Mucosa of stomach (tissue), 1 donor: ENCODE measurements around the gene MANSC1.
A peak's percentile ranks its signal among the peaks of the same experiment; 100 is the strongest.

Source experiments
- H3K27me3 ChIP-seq: one replicate; pipeline ENCODE4 v1.7.0; 2013; ENCODE audit warnings: mild to moderate bottlenecking, low read length; ENCODE audit not compliant: control insufficient read depth, insufficient read depth
- H3K36me3 ChIP-seq: one replicate; pipeline ENCODE4 v1.7.0; 2013; ENCODE audit warnings: low read length; ENCODE audit not compliant: control insufficient read depth, insufficient read depth
- H3K4me1 ChIP-seq: one replicate; pipeline ENCODE4 v1.7.0; 2013; ENCODE audit warnings: mild to moderate bottlenecking, low read length; ENCODE audit not compliant: control insufficient read depth, insufficient read depth
- H3K4me3 ChIP-seq: one replicate; pipeline ENCODE4 v1.7.0; 2013; ENCODE audit warnings: low read length
- H3K9ac ChIP-seq: one replicate; pipeline ENCODE4 v1.7.0; 2013; ENCODE audit warnings: mild to moderate bottlenecking, low read length, moderate library complexity
- H3K9me3 ChIP-seq: one replicate; pipeline ENCODE4 v1.7.0; 2013; ENCODE audit warnings: mild to moderate bottlenecking, low read length, moderate library complexity; ENCODE audit not compliant: control insufficient read depth
- donor health status: Pancreatic carcinoma.

Gene MANSC1

DNA sequence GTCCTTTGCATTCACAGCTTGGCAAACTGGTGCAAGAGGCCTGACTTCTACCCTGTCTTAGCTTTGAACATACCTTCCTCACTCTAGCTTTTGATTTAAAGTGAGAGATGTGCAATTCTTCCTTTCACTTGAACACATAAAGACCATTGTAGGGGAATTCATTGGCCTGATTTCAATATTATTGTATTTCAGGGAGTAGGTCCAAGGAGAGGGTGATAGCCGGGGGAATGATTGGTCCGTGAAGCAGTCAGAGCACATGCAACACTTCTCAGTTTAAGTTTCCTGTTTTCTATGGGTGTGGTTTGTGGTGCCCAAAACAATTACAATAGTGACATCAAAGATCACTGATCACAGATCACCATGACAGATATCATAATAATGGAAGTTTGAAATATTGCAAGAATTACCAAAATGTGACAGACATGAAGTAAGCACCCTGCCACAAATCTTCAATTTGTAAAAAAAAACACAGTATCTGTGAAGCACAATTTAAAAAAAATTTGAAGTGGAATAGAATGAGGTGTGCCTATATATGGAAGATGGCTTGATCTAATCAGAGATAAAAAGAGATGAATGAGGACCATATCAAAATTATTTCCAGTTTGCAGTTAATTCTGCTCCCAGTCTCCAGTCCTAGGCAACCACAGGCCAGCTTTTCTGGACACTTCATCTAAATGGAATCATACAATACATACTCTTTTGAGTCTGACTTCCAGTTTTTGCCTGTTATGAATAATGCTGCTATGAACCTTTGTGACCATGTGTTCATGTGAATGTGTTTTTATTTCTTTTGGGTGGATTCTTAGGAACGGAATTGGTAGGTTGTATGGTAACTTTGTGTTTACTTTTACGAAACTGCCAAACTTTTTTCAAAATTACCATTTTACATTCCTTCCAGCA lies 30.0 kb upstream of the MANSC1 start:
- Histone ChIP-seq H3K9ac (no peak overlapping the region), H3K27me3 (no peaks in the 10 kb centered on the region), H3K4me3 (no peak overlapping the region), H3K9me3 (no peaks in the 10 kb centered on the region), H3K4me1 (peaks cover 16% of the 10 kb centered on the region), H3K36me3 (no peaks in the 10 kb centered on the region)

DNA sequence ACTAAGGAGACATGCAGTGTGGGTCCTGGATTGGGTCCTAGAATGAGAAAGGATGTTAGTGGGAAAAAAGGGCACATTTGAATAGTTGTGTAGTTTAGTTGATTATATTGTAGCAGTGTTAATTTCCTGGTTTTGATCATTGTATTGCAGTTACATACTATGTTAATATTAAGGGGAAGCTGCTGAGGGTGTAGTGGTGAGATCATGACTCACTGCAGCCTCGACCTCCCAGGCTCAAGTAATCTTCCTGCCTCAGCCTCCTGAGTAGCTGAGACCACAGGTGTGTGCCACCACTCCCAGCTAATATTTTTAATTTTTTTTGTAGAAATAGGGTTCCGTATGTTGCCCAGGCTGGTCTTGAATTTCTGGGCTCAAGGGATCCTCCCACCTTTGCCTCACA lies 28.6 kb upstream of the MANSC1 start:
- H3K9ac ChIP-seq, result no peak overlapping the region
- peaks cover 8% of the 10 kb centered on the region for H3K4me1 ChIP-seq
- H3K36me3 ChIP-seq, result no peaks in the 10 kb centered on the region
- no peak overlapping the region for H3K4me3 ChIP-seq
- H3K9me3 ChIP-seq, result no peaks in the 10 kb centered on the region
- no peaks in the 10 kb centered on the region for H3K27me3 ChIP-seq

DNA sequence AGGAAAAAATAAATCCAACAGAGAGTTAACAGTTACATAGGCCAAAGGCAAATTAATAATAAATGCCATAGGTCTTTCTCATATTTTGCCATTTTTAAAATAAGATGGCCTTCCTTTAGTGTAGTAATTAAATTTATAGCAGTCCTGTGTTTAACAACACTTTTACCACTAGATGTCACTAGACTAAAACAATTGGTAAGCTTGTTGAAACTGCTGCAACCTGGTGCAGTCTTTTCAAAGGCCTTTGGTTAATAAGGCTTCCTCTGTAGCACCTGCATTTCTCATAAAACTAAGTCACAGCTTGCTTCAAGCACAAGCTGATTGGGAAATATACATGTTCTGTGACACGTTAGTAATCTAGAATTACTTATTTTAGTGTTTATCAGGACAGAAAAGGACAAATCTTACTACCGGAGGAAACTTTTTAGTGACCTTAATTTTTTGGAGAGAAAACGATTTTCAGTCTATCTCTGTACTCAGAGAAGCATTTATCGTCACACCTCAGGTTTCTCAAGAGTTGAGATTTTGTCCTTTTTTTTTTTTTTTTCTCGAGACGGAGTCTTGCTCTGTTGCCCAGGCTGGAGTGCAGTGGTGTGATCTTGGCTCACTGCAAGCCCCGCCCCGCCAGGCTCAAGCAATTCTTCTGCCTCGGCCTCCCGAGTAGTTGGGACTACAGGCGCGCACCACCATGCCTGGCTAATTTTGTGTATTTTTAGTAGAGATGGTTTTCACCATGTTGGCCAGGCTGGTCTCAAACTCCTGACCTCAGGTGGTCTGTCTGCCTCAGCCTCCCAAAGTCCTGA lies 26.8 kb upstream of the MANSC1 start:
- Histone ChIP-seq H3K27me3 (no peaks in the 10 kb centered on the region), H3K4me3 (no peak overlapping the region), H3K9me3 (no peaks in the 10 kb centered on the region), H3K36me3 (no peaks in the 10 kb centered on the region), H3K9ac (no peak overlapping the region), H3K4me1 (peaks cover 18% of the 10 kb centered on the region)

DNA sequence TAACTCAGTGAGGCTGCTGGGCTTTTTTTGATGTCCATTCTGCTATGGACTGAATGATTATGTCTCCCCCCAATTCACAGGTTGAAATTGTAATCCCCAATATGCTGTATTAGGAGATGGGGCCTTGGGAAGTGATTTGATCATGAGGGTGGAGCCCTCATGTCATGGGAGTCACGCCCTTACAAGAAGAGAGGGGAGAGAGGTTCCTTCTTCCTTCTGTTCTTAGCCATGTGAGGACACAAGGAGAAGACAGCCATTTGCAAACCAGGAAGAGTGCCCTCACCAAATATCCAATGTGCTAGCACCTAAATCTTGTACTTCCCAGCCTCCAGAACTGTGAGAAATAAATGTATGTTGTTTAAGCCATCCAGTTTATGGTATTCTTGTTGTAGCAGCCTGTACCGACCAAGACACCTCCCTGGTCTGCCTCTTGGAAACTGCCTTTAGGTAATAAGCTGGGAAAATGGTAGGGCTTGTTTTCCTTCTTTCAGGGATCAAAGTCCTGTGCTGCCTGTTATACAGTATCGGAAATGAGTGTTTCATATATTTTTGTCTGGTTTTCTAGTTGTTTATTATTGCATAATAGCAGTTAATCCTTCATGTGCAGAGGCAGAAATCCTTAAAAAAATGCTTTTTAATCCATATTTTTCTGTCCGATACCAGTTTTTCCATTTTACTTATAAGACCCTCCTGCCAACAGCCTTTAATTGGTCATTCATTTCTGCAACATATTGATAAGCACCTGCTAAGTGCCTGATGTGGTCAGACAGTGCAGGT lies 23.1 kb upstream of the MANSC1 start:
- no peaks in the 10 kb centered on the region for H3K9me3 ChIP-seq
- H3K4me3 ChIP-seq, result no peak overlapping the region
- H3K27me3 ChIP-seq, result no peaks in the 10 kb centered on the region
- H3K4me1 ChIP-seq, result peaks cover 10% of the 10 kb centered on the region
- H3K36me3 ChIP-seq, result no peaks in the 10 kb centered on the region
- H3K9ac ChIP-seq, result no peak overlapping the region

- Histone ChIP-seq H3K27me3 (no peaks in the 10 kb centered on the region), H3K4me1 (no peaks in the 10 kb centered on the region), H3K36me3 (no peaks in the 10 kb centered on the region), H3K4me3 (no peak overlapping the region), H3K9ac (no peak overlapping the region), H3K9me3 (no peaks in the 10 kb centered on the region)
These were observed 17.5 kb upstream of the MANSC1 start for GRCh38 chr12:12367482-12367998.

DNA sequence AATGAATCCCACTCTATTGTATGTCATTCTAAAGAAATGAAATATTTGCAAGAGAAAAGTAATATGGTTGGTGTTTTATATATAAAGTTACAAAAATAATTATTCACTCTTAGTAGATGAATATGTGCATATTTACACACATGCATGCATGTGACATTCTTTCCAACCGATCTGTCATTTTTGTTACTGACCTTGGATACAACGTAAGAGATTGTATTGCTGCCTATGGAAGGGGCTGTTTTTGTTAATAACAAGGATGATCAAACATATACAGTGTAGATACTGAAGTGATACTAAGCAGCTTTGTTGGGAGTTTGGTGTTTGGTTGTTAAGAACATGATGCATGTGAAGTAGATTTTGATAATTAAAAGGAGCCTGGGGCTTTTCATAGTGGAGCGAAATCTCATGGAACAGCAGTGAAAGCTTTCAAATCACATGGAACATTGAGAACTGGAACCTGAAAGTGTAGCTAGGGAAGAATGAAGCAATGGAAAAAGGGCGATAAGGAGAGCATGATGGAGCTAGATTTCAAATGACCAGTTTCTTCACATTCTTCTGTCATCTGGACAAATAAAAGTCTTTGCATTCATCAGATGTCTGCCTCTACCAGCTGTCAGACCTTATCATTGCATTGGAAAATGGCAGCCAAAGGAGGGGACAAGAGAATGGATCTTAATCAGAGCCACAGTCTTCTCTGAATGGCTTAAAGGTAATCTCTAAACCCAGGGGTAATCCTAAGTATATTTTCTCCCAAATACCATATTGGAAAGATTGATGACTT lies 16.8 kb upstream of the MANSC1 start:
- Histone ChIP-seq H3K9ac (no peak overlapping the region), H3K4me3 (no peak overlapping the region), H3K9me3 (no peaks in the 10 kb centered on the region), H3K36me3 (no peaks in the 10 kb centered on the region), H3K27me3 (no peaks in the 10 kb centered on the region), H3K4me1 (no peaks in the 10 kb centered on the region)

DNA sequence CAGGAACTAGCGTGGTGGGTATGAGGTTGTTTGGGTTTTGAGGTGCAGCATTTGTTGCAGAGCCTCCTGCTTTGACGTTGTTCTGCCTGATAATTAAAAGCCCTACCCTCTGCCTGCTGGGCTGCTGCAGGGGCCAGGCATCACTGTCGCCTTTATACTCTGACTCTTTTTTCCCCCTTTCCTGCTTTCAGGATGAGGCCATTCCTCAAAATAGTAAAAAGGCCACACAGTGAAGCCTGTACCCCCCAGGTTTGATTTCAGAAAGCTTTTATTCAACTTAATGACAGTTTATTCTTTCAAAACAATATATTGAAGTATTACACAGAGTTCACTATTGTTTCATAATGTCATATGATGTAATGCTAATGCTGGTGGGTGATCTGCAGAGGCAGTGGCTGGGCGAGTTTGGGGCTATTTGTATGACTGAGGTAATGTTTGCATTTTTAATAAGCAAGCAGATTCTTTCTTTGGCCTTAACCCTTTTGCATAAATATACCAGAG lies 15.9 kb upstream of the MANSC1 start:
- Histone ChIP-seq H3K9me3 (no peaks in the 10 kb centered on the region), H3K4me3 (no peak overlapping the region), H3K9ac (no peak overlapping the region), H3K4me1 (no peaks in the 10 kb centered on the region), H3K27me3 (no peaks in the 10 kb centered on the region), H3K36me3 (no peaks in the 10 kb centered on the region)

GRCh38 chr12:12365446-12365802 lies 15.4 kb upstream of the MANSC1 start:
- H3K27me3 ChIP-seq, result no peaks in the 10 kb centered on the region
- no peak overlapping the region for H3K4me3 ChIP-seq
- H3K9me3 ChIP-seq, result no peaks in the 10 kb centered on the region
- H3K9ac ChIP-seq, result no peak overlapping the region
- no peaks in the 10 kb centered on the region for H3K4me1 ChIP-seq
- no peaks in the 10 kb centered on the region for H3K36me3 ChIP-seq

GRCh38 chr12:12364787-12365445 lies 14.9 kb upstream of the MANSC1 start:
- no peaks in the 10 kb centered on the region for H3K27me3 ChIP-seq
- H3K9ac ChIP-seq, result no peak overlapping the region
- H3K36me3 ChIP-seq, result no peaks in the 10 kb centered on the region
- H3K4me3 ChIP-seq, result no peak overlapping the region
- no peaks in the 10 kb centered on the region for H3K4me1 ChIP-seq
- no peaks in the 10 kb centered on the region for H3K9me3 ChIP-seq

GRCh38 chr12:12358528-12358927 lies 8.5 kb upstream of the MANSC1 start:
- Histone ChIP-seq H3K4me1 (peaks cover 14% of the 10 kb centered on the region), H3K36me3 (no peaks in the 10 kb centered on the region), H3K4me3 (peak overlapping the region; percentile 33), H3K27me3 (no peaks in the 10 kb centered on the region), H3K9ac (peak overlapping the region; percentile 90), H3K9me3 (no peaks in the 10 kb centered on the region)
